Activated naive CD8-positive, alpha-beta T cell treated with anti-CD3 and anti-CD28 coated beads, Interleukin-2, amount 50 U/mL, for 16 hours (primary cell): ENCODE data around the gene PSMD12.
A peak's percentile ranks its signal among the peaks of the same experiment; 100 is the strongest.
"Not testable (repeated sequence)": the region's sequence is repeated elsewhere in the genome, so short reads cannot be mapped to it uniquely, and the experiment has no call there.

Experiments
- DNase-seq: peaks from one replicate; pipeline ENCODE4 v3.0.0-alpha.2; 2020; ENCODE audit warnings: low read depth, low spot score

The PSMD12 gene

GRCh38 chr17:67311575-67311974 lies 54.8 kb downstream of the PSMD12 start:
- DNase-seq = no peak

- DNase-seq = no peak
Observed at GRCh38 chr17:67310406-67310805, 56.0 kb downstream of the PSMD12 start.

- DNase-seq = not testable (repeated sequence)
Observed at GRCh38 chr17:67305446-67306235, 60.7 kb downstream of the PSMD12 start.

GRCh38 chr17:67297454-67297960 lies 68.9 kb downstream of the PSMD12 start:
- no peak for DNase-seq

- DNase-seq = no peak
Observed at GRCh38 chr17:67294451-67295199, 71.8 kb downstream of the PSMD12 start.

- peak; percentile 26 for DNase-seq
Observed at GRCh38 chr17:67293251-67294203, 72.8 kb downstream of the PSMD12 start.

- DNase-seq = no peak
Observed at GRCh38 chr17:67290711-67291291, 75.6 kb downstream of the PSMD12 start.

- DNase-seq = no peak
Observed at GRCh38 chr17:67290244-67290643, 76.1 kb downstream of the PSMD12 start.

GRCh38 chr17:67289181-67289876 lies 77.0 kb downstream of the PSMD12 start:
- no peak for DNase-seq
